Immature natural killer cell (primary cell): Measurements from ENCODE around the gene TMEM40. TPM values are rescaled to one million over a fixed set of nuclear protein-coding genes. Genes with fewer than 3 reads are reported as not detected.
A peak's percentile ranks its signal among the peaks of the same experiment; 100 is the strongest.
"Not testable (repeated sequence)": the region's sequence is repeated elsewhere in the genome, so short reads cannot be mapped to it uniquely, and the experiment has no call there.

Experiments used
- DNase-seq, 3 donors: peaks; one replicate each; pipeline ENCODE4 v3.0.0; 2022; ENCODE audit warnings: mixed read lengths in 1 of 3
- H3K27ac Mint-ChIP-seq, 6 donors: one replicate each; pipeline ENCODE4 v1.8.0; 2020; ENCODE audit warnings: mixed read lengths in 6 of 6, mild to moderate bottlenecking in 5 of 6, inconsistent platforms in 4 of 6, moderate library complexity in 3 of 6
- H3K27me3 Mint-ChIP-seq, 3 donors: one replicate each; pipeline ENCODE4 v1.8.0; 2020 to 2021; ENCODE audit warnings: low read depth in 3 of 3, mild to moderate bottlenecking in 3 of 3, mixed read lengths in 3 of 3, moderate library complexity in 3 of 3, inconsistent platforms in 1 of 3
- H3K36me3 Mint-ChIP-seq, 3 donors: one replicate each; pipeline ENCODE4 v1.8.0; 2020; ENCODE audit warnings: mixed read lengths in 3 of 3, inconsistent platforms in 2 of 3, mild to moderate bottlenecking in 2 of 3
- H3K4me1 Mint-ChIP-seq, 2 donors: one replicate each; pipeline ENCODE4 v1.8.0; 2020; ENCODE audit warnings: inconsistent platforms in 2 of 2, mild to moderate bottlenecking in 2 of 2, mixed read lengths in 2 of 2, moderate library complexity in 1 of 2
- H3K4me3 Mint-ChIP-seq, 5 donors: one replicate each; pipeline ENCODE4 v1.8.0; 2020; ENCODE audit warnings: mild to moderate bottlenecking in 5 of 5, mixed read lengths in 5 of 5, inconsistent platforms in 3 of 5, moderate library complexity in 3 of 5
- H3K9me3 Mint-ChIP-seq, 6 donors: one replicate each; pipeline ENCODE4 v1.8.0; 2020; ENCODE audit warnings: mild to moderate bottlenecking in 6 of 6, mixed read lengths in 6 of 6, inconsistent platforms in 4 of 6, moderate library complexity in 3 of 6
- polyA plus RNA-seq, 3 donors: library from polyadenylated mRNA; unstranded; fragments of 300-500 nt; fragmentation: Illumina TruSeq; gene quantifications; one replicate each; pipeline ENCODE4 v1.2.3, GENCODE V29; 2021

Gene TMEM40
- polyA plus RNA-seq, 3 donors from 2014 or later, result 3.3 to 7.0 TPM; not detected in 1

DNA sequence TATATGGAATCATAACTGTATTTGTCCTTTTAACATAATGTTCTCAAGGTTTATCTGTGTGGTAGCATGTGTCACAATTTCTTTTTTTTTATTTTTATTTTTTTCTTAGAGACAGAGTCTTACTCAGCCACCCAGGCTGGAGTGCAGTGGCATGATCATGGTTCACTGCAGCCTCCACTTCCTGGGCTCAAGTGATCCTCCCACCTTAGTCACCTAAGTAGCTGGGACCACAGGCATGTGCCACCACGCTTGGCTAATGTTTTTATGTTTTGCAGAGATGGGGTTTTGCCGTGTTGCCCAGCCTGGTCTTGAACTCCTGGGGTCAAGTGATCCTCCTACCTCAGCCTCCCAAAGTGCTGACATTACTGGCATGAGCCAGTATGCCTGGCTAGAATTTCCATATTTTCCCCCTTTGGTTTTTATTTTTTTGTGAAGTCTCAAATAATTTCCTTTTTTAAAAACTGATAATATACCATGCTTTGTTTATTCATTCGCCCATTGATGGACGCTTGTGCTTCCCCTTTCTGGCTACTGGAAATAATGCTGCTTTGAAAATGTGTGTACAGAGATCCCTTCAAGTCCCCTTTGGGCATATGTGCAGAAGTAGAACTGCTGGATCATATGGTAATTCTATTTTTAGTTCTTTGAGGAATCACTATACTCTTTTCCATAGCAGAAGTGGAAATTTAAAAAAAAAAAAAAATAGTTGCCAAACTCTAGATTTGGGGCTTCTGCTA, 28.4 kb downstream of the TMEM40 start:
- peaks cover 0 to 7% (median 1%) of the 10 kb centered on the region in 3 donors for H3K27me3 Mint-ChIP-seq
- DNase-seq, result no peak
- no peak overlapping the region for H3K4me3 Mint-ChIP-seq
- no peaks in the 10 kb centered on the region for H3K9me3 Mint-ChIP-seq
- no peaks in the 10 kb centered on the region for H3K4me1 Mint-ChIP-seq
- H3K36me3 Mint-ChIP-seq, result no peaks in the 10 kb centered on the region
- no peak overlapping the region for H3K27ac Mint-ChIP-seq

DNA sequence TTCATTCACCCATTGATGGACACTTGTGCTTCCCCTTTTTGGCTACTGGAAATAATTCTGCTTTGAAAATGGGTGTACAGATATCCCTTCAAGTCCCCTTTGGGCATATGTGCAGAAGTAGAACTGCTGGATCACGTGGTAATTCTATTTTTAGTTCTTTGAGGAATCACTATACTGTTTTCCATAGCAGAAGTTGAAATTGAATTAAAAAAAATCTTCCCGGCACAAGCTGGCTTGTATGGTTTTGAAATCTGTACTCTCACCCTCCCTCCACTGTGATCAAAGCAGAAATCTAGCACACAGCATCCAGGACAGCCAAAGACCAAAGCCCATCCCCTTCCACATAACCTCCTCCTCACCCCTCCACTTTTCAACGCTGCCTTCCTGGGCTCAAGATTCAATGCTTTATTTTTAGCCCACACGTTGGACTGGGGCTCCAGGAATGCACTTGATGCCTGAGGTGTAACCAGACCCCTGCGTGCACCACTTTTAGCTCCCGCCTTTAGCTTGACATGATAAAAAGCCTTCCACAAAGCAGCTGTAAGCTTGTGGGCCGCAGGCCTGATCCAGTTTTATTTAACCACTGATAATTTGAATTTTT, 29.9 kb downstream of the TMEM40 start:
- H3K4me3 Mint-ChIP-seq, result no peak overlapping the region
- H3K4me1 Mint-ChIP-seq, result no peaks in the 10 kb centered on the region
- H3K27me3 Mint-ChIP-seq, result peaks cover 0 to 8% (median 1%) of the 10 kb centered on the region in 3 donors
- DNase-seq, result no peak
- no peaks in the 10 kb centered on the region for H3K9me3 Mint-ChIP-seq
- no peaks in the 10 kb centered on the region for H3K36me3 Mint-ChIP-seq
- no peak overlapping the region for H3K27ac Mint-ChIP-seq

DNA sequence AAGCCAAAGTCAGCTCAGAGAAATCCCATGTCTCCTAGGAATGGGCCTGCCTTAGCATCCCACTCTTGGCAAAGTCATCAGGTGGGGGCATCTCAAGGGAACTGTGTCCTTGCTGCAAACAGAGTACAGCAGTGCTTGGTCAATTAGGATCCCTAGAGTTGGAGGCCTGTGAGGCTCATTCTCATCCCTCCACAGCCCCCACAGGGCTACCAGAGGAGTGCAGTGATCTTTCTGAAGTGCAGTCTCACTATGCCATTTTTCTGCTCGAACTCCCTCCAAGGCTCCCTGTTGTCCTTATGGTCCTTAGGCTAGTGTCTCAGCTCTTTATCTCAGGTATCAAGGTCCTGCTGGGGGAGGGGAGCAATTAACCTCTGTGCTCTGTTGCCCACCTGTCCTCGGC, 31.1 kb downstream of the TMEM40 start:
- no peaks in the 10 kb centered on the region for H3K36me3 Mint-ChIP-seq
- H3K27ac Mint-ChIP-seq, result no peak overlapping the region
- no peaks in the 10 kb centered on the region for H3K9me3 Mint-ChIP-seq
- H3K4me1 Mint-ChIP-seq, result no peaks in the 10 kb centered on the region
- H3K4me3 Mint-ChIP-seq, result no peak overlapping the region
- H3K27me3 Mint-ChIP-seq, result peaks cover 0 to 6% (median 1%) of the 10 kb centered on the region in 3 donors
- no peak for DNase-seq

DNA sequence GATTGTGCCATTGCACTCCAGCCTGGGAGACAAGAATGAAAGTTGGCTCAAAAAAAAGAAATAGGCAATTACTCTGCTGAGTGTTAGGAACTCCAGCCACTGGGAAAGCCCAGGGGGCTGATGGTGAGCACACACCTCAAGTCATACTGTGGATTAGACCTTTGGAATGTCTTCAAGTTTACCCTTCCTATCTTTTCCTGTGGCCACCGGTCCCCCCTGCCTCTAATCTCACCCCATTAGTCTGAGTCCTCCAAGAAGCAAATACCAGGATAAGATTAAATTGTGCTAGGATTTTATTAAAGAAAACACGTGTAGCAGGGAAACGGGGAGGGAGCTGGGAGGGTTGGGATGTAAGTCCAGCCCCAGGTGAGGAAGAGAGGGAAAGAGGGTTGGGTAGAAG, 31.6 kb downstream of the TMEM40 start:
- peaks cover under 1 to 4% (median 1%) of the 10 kb centered on the region in 3 donors for H3K27me3 Mint-ChIP-seq
- H3K36me3 Mint-ChIP-seq, result no peaks in the 10 kb centered on the region
- no peak overlapping the region for H3K4me3 Mint-ChIP-seq
- no peaks in the 10 kb centered on the region for H3K4me1 Mint-ChIP-seq
- H3K9me3 Mint-ChIP-seq, result no peaks in the 10 kb centered on the region
- H3K27ac Mint-ChIP-seq, result no peak overlapping the region
- DNase-seq, result no peak

DNA sequence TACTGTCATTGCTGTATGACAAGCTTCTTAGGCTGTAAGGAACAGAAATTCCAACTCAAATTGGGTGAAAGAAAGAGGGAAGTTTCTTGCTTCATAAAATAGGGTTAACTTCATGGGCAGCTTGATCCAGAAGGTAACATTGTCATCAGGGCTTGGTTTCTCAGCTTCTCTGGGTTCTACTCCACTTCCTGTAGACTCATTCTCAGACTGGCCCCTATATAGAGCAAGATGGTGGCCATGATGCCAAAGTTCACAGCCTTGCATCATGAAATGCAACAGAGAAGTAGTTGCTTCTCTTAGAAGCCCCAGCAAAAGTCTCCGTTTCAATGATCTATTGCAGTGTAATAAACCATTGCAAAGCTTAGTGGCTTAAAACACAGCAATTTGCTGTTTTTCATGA, 33.6 kb downstream of the TMEM40 start:
- no peaks in the 10 kb centered on the region for H3K36me3 Mint-ChIP-seq
- peaks cover 0 to 1% (median 0%) of the 10 kb centered on the region in 6 donors for H3K9me3 Mint-ChIP-seq
- H3K27ac Mint-ChIP-seq, result no peak overlapping the region
- no peak overlapping the region for H3K4me3 Mint-ChIP-seq
- H3K4me1 Mint-ChIP-seq, result peaks cover 0 to under 1% of the 10 kb centered on the region in 2 donors
- H3K27me3 Mint-ChIP-seq, result peaks cover 1 to 4% (median 2%) of the 10 kb centered on the region in 3 donors
- DNase-seq, result no peak

DNA sequence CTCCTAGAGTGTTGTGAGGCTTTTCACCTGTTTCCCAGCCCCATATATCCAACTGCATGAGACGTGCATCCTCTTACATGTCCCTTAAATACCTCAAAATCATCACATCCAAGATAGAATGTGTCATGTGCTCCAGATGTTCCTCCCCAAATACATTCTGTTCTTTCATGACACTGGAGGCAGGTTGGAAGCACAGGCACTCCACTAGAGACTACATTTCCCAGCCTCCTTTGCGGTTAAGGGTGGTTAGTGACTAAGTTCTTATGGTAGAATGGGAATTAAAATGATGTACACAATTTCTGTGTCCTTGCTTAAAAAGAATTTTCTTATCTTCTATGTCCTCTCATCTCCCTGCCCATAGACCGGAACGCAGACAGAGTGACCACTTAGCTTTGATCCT, 34.3 kb downstream of the TMEM40 start:
- peaks cover 5 to 6% of the 10 kb centered on the region in 2 donors for H3K4me1 Mint-ChIP-seq
- peaks cover 4 to 6% (median 5%) of the 10 kb centered on the region in 3 donors for H3K27me3 Mint-ChIP-seq
- H3K36me3 Mint-ChIP-seq, result no peaks in the 10 kb centered on the region
- H3K27ac Mint-ChIP-seq, result no peak overlapping the region
- peaks cover 0 to 1% (median 0%) of the 10 kb centered on the region in 6 donors for H3K9me3 Mint-ChIP-seq
- DNase-seq, result no peak
- H3K4me3 Mint-ChIP-seq, result no peak overlapping the region

DNA sequence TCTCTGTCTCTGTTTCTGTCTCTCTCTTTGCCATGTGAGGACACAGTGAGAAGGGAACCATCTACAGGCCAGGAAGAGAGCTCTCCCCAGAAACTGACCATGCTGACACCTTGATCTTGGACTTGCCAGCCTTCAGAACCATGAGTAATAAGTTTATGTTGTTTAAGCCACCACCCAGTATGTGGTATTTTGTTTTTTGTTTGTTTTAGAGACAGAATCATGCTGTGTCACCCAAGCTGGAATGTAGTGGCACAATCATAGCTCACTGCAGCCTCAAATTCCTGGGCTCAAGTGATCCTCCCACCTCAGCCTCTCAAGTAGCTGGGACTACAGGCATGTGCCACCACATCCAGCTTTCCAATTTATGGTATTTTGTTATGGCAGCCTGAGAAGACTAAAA, 35.7 kb downstream of the TMEM40 start:
- not testable (repeated sequence) for H3K36me3 Mint-ChIP-seq, H3K27ac Mint-ChIP-seq, H3K4me3 Mint-ChIP-seq, H3K27me3 Mint-ChIP-seq, H3K9me3 Mint-ChIP-seq, DNase-seq
- H3K4me1 Mint-ChIP-seq, result peaks cover 9 to 12% of the 10 kb centered on the region in 2 donors

DNA sequence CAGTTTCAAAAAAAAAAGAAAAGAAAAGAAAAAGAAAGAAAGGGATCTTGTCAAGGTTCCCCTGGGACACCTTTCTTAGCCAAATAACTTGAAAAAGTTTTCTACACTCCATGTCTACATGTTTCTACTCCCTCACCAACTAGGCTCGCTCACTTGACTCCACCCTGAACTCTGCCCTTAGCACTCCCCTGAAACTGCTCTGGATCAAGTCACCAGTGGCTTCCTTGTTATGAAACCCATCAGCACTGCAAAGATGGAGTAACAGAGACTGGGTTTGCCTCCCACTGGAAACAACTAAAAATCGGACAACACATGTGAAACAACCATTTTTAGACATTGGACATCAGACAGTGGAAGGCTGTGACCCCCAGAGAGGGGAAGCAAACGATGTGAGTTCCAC, 36.8 kb downstream of the TMEM40 start:
- no peaks in the 10 kb centered on the region for H3K36me3 Mint-ChIP-seq
- peak overlapping the region in 3 of 6 donors; percentile 47 to 67 (median 59) for H3K27ac Mint-ChIP-seq

DNA sequence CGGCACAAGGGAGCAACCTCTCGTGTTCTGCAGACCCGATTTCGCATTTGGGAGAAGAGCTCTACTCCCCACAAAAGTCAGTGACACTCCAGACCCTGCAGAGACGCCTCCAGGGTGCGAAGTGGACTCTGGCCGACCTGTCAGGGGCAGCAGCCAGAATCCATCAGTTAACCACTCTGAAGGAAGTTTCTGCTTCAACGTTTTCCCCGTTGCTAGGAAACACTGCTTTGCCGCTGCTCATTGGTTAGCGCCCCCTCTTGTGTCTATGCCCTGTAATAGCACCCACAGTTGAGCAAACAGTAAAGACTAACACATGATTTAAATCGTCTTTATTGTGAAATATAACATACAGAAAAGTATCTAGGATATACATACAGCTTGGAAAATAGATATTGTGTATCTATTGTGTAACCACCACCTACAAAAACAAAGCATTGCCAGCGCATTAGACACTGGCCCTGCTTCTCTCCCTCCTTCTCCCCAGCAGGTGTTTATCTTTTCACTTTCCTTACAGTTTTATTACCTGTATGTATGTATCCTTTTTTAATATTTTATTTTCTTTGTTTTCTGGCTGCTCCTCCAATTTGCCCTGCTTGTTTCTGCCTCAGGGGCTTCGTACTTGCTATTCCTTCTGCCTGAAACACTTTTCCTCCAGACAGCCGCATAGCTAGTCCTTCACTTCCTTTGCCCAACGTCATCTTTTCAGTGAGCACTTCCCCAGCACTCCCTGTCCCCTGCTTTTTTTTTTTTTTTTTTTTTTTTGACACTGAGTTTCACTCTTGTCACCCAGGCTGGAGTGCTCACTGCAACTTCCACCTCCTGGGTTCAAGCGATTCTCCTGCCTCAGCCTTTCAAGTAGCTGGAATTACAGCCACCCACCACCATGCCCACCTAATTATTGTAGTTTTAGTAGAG, 38.8 kb downstream of the TMEM40 start:
- DNase-seq, result peak; percentile 74 to 80 (median 78)
- H3K9me3 Mint-ChIP-seq, result peaks cover 0 to 3% (median 0%) of the 10 kb centered on the region in 6 donors
- peaks cover 9 to 12% of the 10 kb centered on the region in 2 donors for H3K4me1 Mint-ChIP-seq
- H3K27ac Mint-ChIP-seq, result peak overlapping the region in 5 of 6 donors; percentile 39 to 90 (median 83)
- peaks cover 5 to 8% (median 6%) of the 10 kb centered on the region in 3 donors for H3K27me3 Mint-ChIP-seq
- peak overlapping the region; percentile 30 to 78 (median 70) for H3K4me3 Mint-ChIP-seq
- H3K36me3 Mint-ChIP-seq, result no peaks in the 10 kb centered on the region

More for the DNA sequence above, 36.8 kb downstream of the TMEM40 start:
- Mint-ChIP-seq H3K27me3 (peaks cover 4 to 8% (median 7%) of the 10 kb centered on the region in 3 donors), H3K4me3 (no peak overlapping the region), H3K4me1 (peaks cover 9 to 12% of the 10 kb centered on the region in 2 donors), H3K9me3 (peaks cover 0 to 3% (median 0%) of the 10 kb centered on the region in 6 donors)
- DNase-seq, result no peak

DNA sequence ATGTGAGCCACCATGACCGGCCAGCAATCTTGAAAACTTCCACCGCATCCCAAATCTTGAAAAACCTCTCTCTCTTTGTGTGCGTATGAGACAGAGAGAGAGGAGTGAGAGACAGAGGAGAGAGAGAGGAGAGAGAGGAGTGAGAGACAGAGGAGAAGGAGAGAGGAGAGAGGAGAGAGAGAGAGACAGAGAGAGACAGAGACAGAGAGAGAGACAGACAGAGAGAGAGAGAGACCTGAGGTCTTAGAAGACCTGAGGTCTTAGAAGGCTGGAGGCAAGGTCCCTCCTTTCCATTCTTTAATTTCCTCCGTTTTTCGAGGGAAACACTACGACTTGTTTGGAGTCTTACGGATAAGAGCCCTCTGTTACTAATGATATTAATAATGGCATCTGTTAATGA, 39.5 kb downstream of the TMEM40 start:
- DNase-seq, result no peak
- H3K27ac Mint-ChIP-seq, result peak overlapping the region in 5 of 6 donors; percentile 39 to 90 (median 82)
- peaks cover 0 to 3% (median 0%) of the 10 kb centered on the region in 6 donors for H3K9me3 Mint-ChIP-seq
- H3K36me3 Mint-ChIP-seq, result no peaks in the 10 kb centered on the region
- H3K4me3 Mint-ChIP-seq, result peak overlapping the region; percentile 30 to 78 (median 70)
- H3K4me1 Mint-ChIP-seq, result peaks cover 9 to 12% of the 10 kb centered on the region in 2 donors
- H3K27me3 Mint-ChIP-seq, result peaks cover 3 to 8% (median 6%) of the 10 kb centered on the region in 3 donors

DNA sequence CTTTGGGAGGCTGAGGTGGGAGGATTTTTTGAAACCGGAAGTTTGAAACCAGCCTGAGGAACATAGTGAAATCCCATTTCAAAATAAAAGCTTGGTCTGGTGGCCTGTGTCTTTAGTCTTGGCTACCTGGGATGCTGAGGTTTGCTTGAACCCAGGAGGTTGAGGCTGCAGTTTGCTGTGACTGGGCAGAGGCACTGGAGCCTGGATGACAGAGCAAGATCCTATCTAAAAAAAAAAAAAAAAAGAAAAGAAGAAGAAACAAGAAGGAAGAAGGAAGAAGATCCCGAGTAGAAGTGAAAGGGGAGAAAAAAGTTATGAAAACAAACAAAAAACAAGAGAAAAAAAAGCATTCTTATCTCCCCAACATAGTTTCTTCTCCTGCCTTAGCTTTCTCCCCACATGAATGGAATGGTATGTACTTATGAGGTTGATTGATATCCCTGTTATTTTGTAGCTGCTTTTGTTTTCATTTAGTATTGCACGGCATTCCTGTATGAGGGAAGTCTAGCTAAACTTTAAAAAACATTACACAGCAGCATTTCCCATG, 42.4 kb downstream of the TMEM40 start:
- peaks cover 6 to 9% (median 6%) of the 10 kb centered on the region in 3 donors for H3K27me3 Mint-ChIP-seq
- no peaks in the 10 kb centered on the region for H3K36me3 Mint-ChIP-seq
- H3K4me1 Mint-ChIP-seq, result peaks cover 9 to 12% of the 10 kb centered on the region in 2 donors
- H3K4me3 Mint-ChIP-seq, result no peak overlapping the region
- no peak for DNase-seq
- no peak overlapping the region for H3K27ac Mint-ChIP-seq
- peaks cover 0 to 1% (median 0%) of the 10 kb centered on the region in 6 donors for H3K9me3 Mint-ChIP-seq

DNA sequence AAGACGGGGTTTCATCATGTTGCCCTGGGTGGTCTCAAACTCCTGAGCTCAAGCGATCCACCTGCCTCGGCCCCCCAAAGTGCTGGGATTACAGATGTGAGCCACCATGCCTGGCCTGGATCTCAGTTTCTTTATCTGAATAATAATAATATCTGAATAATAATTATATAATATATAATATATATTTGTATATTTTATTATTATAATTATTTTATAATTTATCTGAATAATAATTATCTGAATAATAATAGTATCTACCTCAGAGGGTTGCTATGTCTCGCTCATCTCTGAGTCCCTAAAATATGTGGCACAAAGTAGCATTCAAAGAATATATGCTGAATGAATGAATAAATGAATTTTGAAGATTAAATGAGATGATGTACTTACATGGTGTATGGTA, 44.8 kb downstream of the TMEM40 start:
- Mint-ChIP-seq H3K27ac (no peak overlapping the region), H3K4me3 (no peak overlapping the region), H3K36me3 (no peaks in the 10 kb centered on the region), H3K4me1 (peaks cover 0 to under 1% of the 10 kb centered on the region in 2 donors), H3K27me3 (peaks cover 0 to 11% (median 3%) of the 10 kb centered on the region in 3 donors), H3K9me3 (no peaks in the 10 kb centered on the region)
- DNase-seq, result no peak

DNA sequence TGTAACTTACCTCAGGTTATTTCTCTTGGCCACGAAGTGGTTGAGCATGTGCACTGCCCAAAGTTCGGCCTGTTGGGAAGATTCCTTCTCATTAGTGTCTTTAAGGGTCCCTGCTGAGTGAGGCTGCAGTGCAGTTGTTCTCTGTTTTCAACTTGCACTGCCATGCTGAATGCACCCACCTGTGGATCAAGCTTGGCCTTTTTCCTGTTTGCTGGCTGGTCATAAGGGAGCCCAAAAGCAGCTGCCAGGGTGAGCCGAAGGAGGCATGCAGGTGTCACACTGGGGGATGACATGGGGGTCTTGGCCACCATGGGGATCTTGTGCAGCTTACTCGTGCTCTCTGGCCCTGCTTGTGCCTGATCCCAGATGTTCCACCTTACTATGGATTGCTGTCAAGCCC, 49.0 kb downstream of the TMEM40 start:
- Mint-ChIP-seq H3K9me3 (no peaks in the 10 kb centered on the region), H3K36me3 (no peaks in the 10 kb centered on the region), H3K27ac (no peak overlapping the region), H3K27me3 (peaks cover 0 to 10% (median 0%) of the 10 kb centered on the region in 3 donors), H3K4me1 (no peaks in the 10 kb centered on the region), H3K4me3 (no peak overlapping the region)
- no peak for DNase-seq
